Hindlimb muscle (tissue), 1 donor: ENCODE data around the gene PROX2. TPM values are rescaled to one million over a fixed set of nuclear protein-coding genes. Genes with fewer than 3 reads are reported as not detected.

Experiments
- DNase-seq: peaks from one replicate; pipeline ENCODE4 v3.0.0-alpha.2; 2013
- polyA plus RNA-seq: library from polyadenylated mRNA; unstranded; fragments of 120-200 nt; gene quantifications from one replicate; pipeline ENCODE4 v1.2.1, GENCODE V29; 2013; ENCODE audit not compliant: insufficient read length

PROX2 gene
- polyA plus RNA-seq, 1 donor, result 0.71 TPM

GRCh38 chr14:74908861-74909341 is 33.0 kb upstream of the PROX2 start:
- DNase-seq, result no peak

- DNase-seq, result no peak
Observed at GRCh38 chr14:74907744-74908143, 31.8 kb upstream of the PROX2 start.

- DNase-seq, result no peak
Observed at GRCh38 chr14:74906925-74907521, 31.1 kb upstream of the PROX2 start.

GRCh38 chr14:74905595-74906142 is 29.7 kb upstream of the PROX2 start:
- DNase-seq, result peak; percentile 63

- DNase-seq, result no peak
Observed at GRCh38 chr14:74904635-74905503, 28.9 kb upstream of the PROX2 start.

GRCh38 chr14:74902941-74903705 is 27.2 kb upstream of the PROX2 start:
- no peak for DNase-seq

GRCh38 chr14:74898694-74899093 is 22.7 kb upstream of the PROX2 start:
- DNase-seq, result no peak

GRCh38 chr14:74898083-74898482 is 22.1 kb upstream of the PROX2 start:
- DNase-seq, result no peak

- DNase-seq, result no peak
Observed at GRCh38 chr14:74897642-74898041, 21.7 kb upstream of the PROX2 start.

GRCh38 chr14:74896400-74896799 is 20.5 kb upstream of the PROX2 start:
- no peak for DNase-seq

- no peak for DNase-seq
Observed at GRCh38 chr14:74893614-74894091, 17.7 kb upstream of the PROX2 start.

- no peak for DNase-seq
Observed at GRCh38 chr14:74892745-74893144, 16.8 kb upstream of the PROX2 start.

GRCh38 chr14:74891870-74892269 is 15.9 kb upstream of the PROX2 start:
- no peak for DNase-seq

- no peak for DNase-seq
Observed at GRCh38 chr14:74890262-74890661, 14.3 kb upstream of the PROX2 start.

- no peak for DNase-seq
Observed at GRCh38 chr14:74888164-74889158, 12.5 kb upstream of the PROX2 start.

GRCh38 chr14:74886001-74886400 is 10.1 kb upstream of the PROX2 start:
- DNase-seq, result no peak

GRCh38 chr14:74882103-74882920 is 6.4 kb upstream of the PROX2 start:
- DNase-seq, result no peak

- peak; percentile 90 for DNase-seq
Observed at GRCh38 chr14:74881431-74882102, 5.6 kb upstream of the PROX2 start, which contains the start of gene DLST. DLST (plus strand) TSS chr14:74881916; CDS start chr14:74881954, 38 bp downstream.

GRCh38 chr14:74879427-74880182 is 3.7 kb upstream of the PROX2 start:
- DNase-seq, result no peak
